ENCODE data around the gene NMD3.
"Not testable (repeated sequence)": the region's sequence is repeated elsewhere in the genome, so short reads cannot be mapped to it uniquely, and the experiment has no call there.

The NMD3 gene

GRCh38 chr3:161233557-161233956 is 12.4 kb downstream of the NMD3 start:
- no peak for DNase-seq

GRCh38 chr3:161236240-161236639 is 15.1 kb downstream of the NMD3 start:
- DNase-seq = no peak

- no peak for DNase-seq
Measured at GRCh38 chr3:161239700-161240099, 18.6 kb downstream of the NMD3 start.

GRCh38 chr3:161244538-161244937 is 23.4 kb downstream of the NMD3 start:
- DNase-seq = no peak

- no peak for DNase-seq
Measured at GRCh38 chr3:161247049-161247448, 25.9 kb downstream of the NMD3 start.

- no peak for DNase-seq
Measured at GRCh38 chr3:161250116-161250515, 29.0 kb downstream of the NMD3 start.

GRCh38 chr3:161251716-161252115 is 30.6 kb downstream of the NMD3 start:
- DNase-seq = no peak

- no peak for DNase-seq
Measured at GRCh38 chr3:161252143-161252542, 31.0 kb downstream of the NMD3 start.

GRCh38 chr3:161253711-161254110 is 32.6 kb downstream of the NMD3 start:
- no peak for DNase-seq

- DNase-seq = no peak
Measured at GRCh38 chr3:161254861-161255260, 33.8 kb downstream of the NMD3 start.

- no peak for DNase-seq
Measured at GRCh38 chr3:161263057-161263456, 41.9 kb downstream of the NMD3 start.

GRCh38 chr3:161264852-161265251 is 43.7 kb downstream of the NMD3 start:
- no peak for DNase-seq

GRCh38 chr3:161265916-161266571 is 44.9 kb downstream of the NMD3 start:
- no peak for DNase-seq

GRCh38 chr3:161266731-161267150 is 45.6 kb downstream of the NMD3 start:
- DNase-seq = no peak

- DNase-seq = no peak
Measured at GRCh38 chr3:161267646-161268045, 46.5 kb downstream of the NMD3 start.

GRCh38 chr3:161268601-161269000 is 47.5 kb downstream of the NMD3 start:
- DNase-seq = no peak

- DNase-seq = no peak
Measured at GRCh38 chr3:161270991-161271390, 49.9 kb downstream of the NMD3 start.

- no peak for DNase-seq
Measured at GRCh38 chr3:161271646-161272045, 50.5 kb downstream of the NMD3 start.

- DNase-seq = no peak
Measured at GRCh38 chr3:161272524-161272923, 51.4 kb downstream of the NMD3 start.

- DNase-seq = peak; percentile 8 to 64
Measured at GRCh38 chr3:161273589-161274218, 52.6 kb downstream of the NMD3 start.

- DNase-seq = peak; percentile 69 to 81
Measured at GRCh38 chr3:161274691-161275298, 53.7 kb downstream of the NMD3 start.

GRCh38 chr3:161275919-161276318 is 54.8 kb downstream of the NMD3 start:
- DNase-seq = peak; percentile 91 to 92

- DNase-seq = not testable (repeated sequence)
Measured at GRCh38 chr3:161282387-161282786, 61.3 kb downstream of the NMD3 start.

GRCh38 chr3:161284989-161285388 is 63.9 kb downstream of the NMD3 start:
- no peak for DNase-seq
